Fibroblast of lung (primary cell): ENCODE measurements around the gene DEDD2. TPM values are rescaled to one million over a fixed set of nuclear protein-coding genes. Genes with fewer than 3 reads are reported as not detected.

Source experiments
- DNase-seq, 2 donors: peaks; one replicate each; pipeline versions ENCODE4 v3.0.0 to v3.0.0-alpha.2; 2010; ENCODE audit warnings: low read depth in 2 of 2
- H2AFZ ChIP-seq: 2 replicates; pipeline ENCODE4 v1.5.1; 2012; ENCODE audit warnings: low read length, control low read depth, inconsistent platforms
- H3K27ac ChIP-seq: 2 replicates; pipeline ENCODE4 v1.5.1; 2011; ENCODE audit warnings: low read length, control low read depth; ENCODE audit not compliant: insufficient read depth
- H3K27me3 ChIP-seq: 2 replicates; pipeline ENCODE4 v1.5.1; 2011; ENCODE audit warnings: mild to moderate bottlenecking, low read length; ENCODE audit not compliant: control insufficient read depth, insufficient read depth
- H3K36me3 ChIP-seq: 2 replicates; pipeline ENCODE4 v1.5.1; 2011; ENCODE audit warnings: low read length; ENCODE audit not compliant: control insufficient read depth, insufficient read depth
- H3K4me1 ChIP-seq: 2 replicates; pipeline ENCODE4 v1.5.1; 2011; ENCODE audit warnings: low read length; ENCODE audit not compliant: control insufficient read depth, insufficient read depth; ENCODE audit errors: extremely low read depth
- H3K4me2 ChIP-seq: 2 replicates; pipeline ENCODE4 v1.5.1; 2011; ENCODE audit warnings: low read length, control low read depth; ENCODE audit not compliant: insufficient read depth; ENCODE audit errors: extremely low read depth
- H3K4me3 ChIP-seq, 4 experiments: fragments of 200-600 bp in 1 of 4; sonication (generic) in 1 of 4; replicated peaks in 1 of 4; 2 replicates each; pipeline ENCODE4 v1.5.1; 2011 to 2016; ENCODE audit warnings: low read length in 4 of 4, low read depth in 3 of 4, mild to moderate bottlenecking in 3 of 4, control low read depth in 2 of 4, inconsistent platforms in 1 of 4, mixed read lengths in 1 of 4; ENCODE audit not compliant: insufficient read depth in 1 of 4; ENCODE audit errors: control extremely low read depth in 1 of 4
- H3K79me2 ChIP-seq: 2 replicates; pipeline ENCODE4 v1.5.1; 2012; ENCODE audit warnings: mild to moderate bottlenecking, low read length, inconsistent platforms; ENCODE audit not compliant: control insufficient read depth, insufficient read depth
- H3K9ac ChIP-seq: 2 replicates; pipeline ENCODE4 v1.5.1; 2011; ENCODE audit warnings: mild to moderate bottlenecking, low read length, control low read depth; ENCODE audit not compliant: insufficient read depth
- H3K9me3 ChIP-seq: 2 replicates; pipeline ENCODE4 v1.5.1; 2012; ENCODE audit warnings: low read depth, low read length; ENCODE audit not compliant: control insufficient read depth, insufficient read depth
- H4K20me1 ChIP-seq: 2 replicates; pipeline ENCODE4 v1.5.1; 2011; ENCODE audit warnings: low read length; ENCODE audit not compliant: control insufficient read depth, insufficient read depth; ENCODE audit errors: extremely low read depth
- EZH2 ChIP-seq: IDR thresholded peaks from 2 replicates; pipeline ENCODE4 v1.5.1; 2012; ENCODE audit warnings: low read length, control low read depth, mild to moderate bottlenecking; ENCODE audit errors: missing control alignments
- polyA plus RNA-seq, 2 donors: library from polyadenylated mRNA; depleted of rRNA in 1 of 2; stranded (reverse) in 1 of 2; unstranded in 1 of 2; fragments of >200 nt; gene quantifications; 2 replicates each; pipeline ENCODE4 v1.2.1, GENCODE V29; 2011 to 2012; ENCODE audit warnings: missing spikeins in 1 of 2
- total RNA-seq: library from RNA; depleted of rRNA; stranded (reverse); fragments of >200 nt; gene quantifications from 2 replicates; pipeline ENCODE4 v1.2.1, GENCODE V29; 2014
- TF ChIP-seq, protein P1 (sequence below), 2 donors: IDR thresholded peaks in 1 of 2; conservative IDR thresholded peaks in 1 of 2; 1 replicate in 1 of 2; 2 replicates in 1 of 2; pipeline ENCODE4 v1.5.1; 2011 to 2012; ENCODE audit warnings: low read length in 2 of 2, control low read depth in 1 of 2, inconsistent platforms in 1 of 2, low read depth in 1 of 2, mild to moderate bottlenecking in 1 of 2

The DEDD2 gene
- total and polyA plus RNA-seq, 2 donors (not counting 1 experiment from before 2014, with no cell fraction given): 10.0 to 17.8 TPM

- Histone ChIP-seq H3K36me3 (no peaks in the 10 kb centered on the region), H2AFZ (no peak overlapping the region), H3K27ac (no peak overlapping the region), H3K4me2 (no peak overlapping the region), H3K9me3 (no peaks in the 10 kb centered on the region), H3K4me3 (no peak overlapping the region), H3K9ac (no peak overlapping the region), H3K4me1 (peaks cover 5% of the 10 kb centered on the region), H3K27me3 (no peaks in the 10 kb centered on the region), H3K79me2 (no peaks in the 10 kb centered on the region), H4K20me1 (no peaks in the 10 kb centered on the region)
- no peak for DNase-seq
- TF ChIP-seq EZH2: no peak
- TF ChIP-seq, protein P1, sequence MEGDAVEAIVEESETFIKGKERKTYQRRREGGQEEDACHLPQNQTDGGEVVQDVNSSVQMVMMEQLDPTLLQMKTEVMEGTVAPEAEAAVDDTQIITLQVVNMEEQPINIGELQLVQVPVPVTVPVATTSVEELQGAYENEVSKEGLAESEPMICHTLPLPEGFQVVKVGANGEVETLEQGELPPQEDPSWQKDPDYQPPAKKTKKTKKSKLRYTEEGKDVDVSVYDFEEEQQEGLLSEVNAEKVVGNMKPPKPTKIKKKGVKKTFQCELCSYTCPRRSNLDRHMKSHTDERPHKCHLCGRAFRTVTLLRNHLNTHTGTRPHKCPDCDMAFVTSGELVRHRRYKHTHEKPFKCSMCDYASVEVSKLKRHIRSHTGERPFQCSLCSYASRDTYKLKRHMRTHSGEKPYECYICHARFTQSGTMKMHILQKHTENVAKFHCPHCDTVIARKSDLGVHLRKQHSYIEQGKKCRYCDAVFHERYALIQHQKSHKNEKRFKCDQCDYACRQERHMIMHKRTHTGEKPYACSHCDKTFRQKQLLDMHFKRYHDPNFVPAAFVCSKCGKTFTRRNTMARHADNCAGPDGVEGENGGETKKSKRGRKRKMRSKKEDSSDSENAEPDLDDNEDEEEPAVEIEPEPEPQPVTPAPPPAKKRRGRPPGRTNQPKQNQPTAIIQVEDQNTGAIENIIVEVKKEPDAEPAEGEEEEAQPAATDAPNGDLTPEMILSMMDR (conservative IDR thresholded peaks at IDR 0.05 in 1 of 2, IDR thresholded peaks at IDR 0.05 in 1 of 2; ENCODE audit: low read depth in 1 of 2, low read length in 2 of 2): no peak
These were observed 26.1 kb downstream of the DEDD2 start for GRCh38 chr19:42191330-42191729.

- Histone ChIP-seq H3K4me3 (no peak overlapping the region), H3K27ac (no peak overlapping the region), H2AFZ (no peak overlapping the region), H3K4me1 (peaks cover 5% of the 10 kb centered on the region), H3K9ac (no peak overlapping the region), H4K20me1 (no peaks in the 10 kb centered on the region), H3K79me2 (no peaks in the 10 kb centered on the region), H3K4me2 (no peak overlapping the region), H3K9me3 (no peaks in the 10 kb centered on the region), H3K36me3 (no peaks in the 10 kb centered on the region), H3K27me3 (no peaks in the 10 kb centered on the region)
- DNase-seq: no peak
- TF ChIP-seq, protein P1 (conservative IDR thresholded peaks at IDR 0.05 in 1 of 2, IDR thresholded peaks at IDR 0.05 in 1 of 2; ENCODE audit: low read depth in 1 of 2, low read length in 2 of 2): no peak
- TF ChIP-seq EZH2: no peak
These were observed 28.3 kb downstream of the DEDD2 start for GRCh38 chr19:42189133-42189532.

- H3K4me2 ChIP-seq: no peak overlapping the region
- DNase-seq: no peak
These were observed 28.8 kb downstream of the DEDD2 start for GRCh38 chr19:42188665-42189064.

More at GRCh38 chr19:42188665-42189064, 28.8 kb downstream of the DEDD2 start:
- Histone ChIP-seq H3K79me2 (no peaks in the 10 kb centered on the region), H4K20me1 (no peaks in the 10 kb centered on the region), H3K27me3 (no peaks in the 10 kb centered on the region), H3K36me3 (no peaks in the 10 kb centered on the region), H3K9ac (no peak overlapping the region), H2AFZ (no peak overlapping the region), H3K4me3 (no peak overlapping the region), H3K4me1 (peaks cover 5% of the 10 kb centered on the region), H3K27ac (no peak overlapping the region), H3K9me3 (no peaks in the 10 kb centered on the region)
- TF ChIP-seq, protein P1 (conservative IDR thresholded peaks at IDR 0.05 in 1 of 2, IDR thresholded peaks at IDR 0.05 in 1 of 2; ENCODE audit: low read depth in 1 of 2, low read length in 2 of 2): no peak
- TF ChIP-seq EZH2: no peak
